Inflammatory macrophage (primary cell): Measurements from ENCODE around the gene OPCML.

Source experiments
- DNase-seq, 2 donors: peaks; one replicate each; pipeline ENCODE4 v3.0.0-alpha.2; 2020 to 2022

OPCML gene

DNA sequence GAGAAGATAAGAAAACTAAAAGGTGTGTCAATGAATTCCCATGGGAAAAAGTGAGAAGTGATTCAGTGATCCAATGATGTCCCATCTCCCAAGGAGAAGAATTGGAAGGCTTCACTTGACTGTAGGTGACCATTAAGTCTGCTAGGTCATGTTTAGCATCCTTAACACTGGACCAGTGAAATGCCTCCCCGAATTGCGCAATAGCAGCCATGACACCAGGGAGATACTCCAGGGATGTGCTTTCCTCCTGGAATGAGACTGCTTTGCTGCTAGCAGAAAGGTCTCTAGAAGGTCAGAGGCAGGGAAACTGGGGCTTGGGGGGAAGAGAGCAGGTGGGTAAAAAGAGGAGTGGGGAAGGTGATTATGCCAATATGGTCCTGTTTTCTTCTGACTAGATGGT, 364.3 kb downstream of the OPCML start:
- DNase-seq = no peak

DNA sequence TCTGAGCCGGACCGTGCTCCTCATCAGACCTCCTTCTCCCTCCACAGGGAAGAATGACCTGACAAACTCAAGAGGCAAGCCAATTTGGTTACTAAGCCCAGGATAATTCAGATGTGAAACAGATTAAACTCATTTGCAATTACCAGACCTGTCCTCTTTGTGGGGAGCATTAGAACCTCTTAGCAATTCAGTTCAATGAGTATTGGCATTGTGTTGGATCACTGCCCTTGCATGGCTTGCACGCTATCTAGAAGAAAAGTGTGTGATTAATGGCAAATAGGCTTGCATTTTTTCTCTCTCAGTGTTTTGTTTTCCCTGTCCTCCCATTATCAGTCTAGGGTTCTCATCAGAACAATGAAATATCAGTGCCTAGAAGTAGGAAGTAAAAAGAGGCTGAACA, 365.6 kb downstream of the OPCML start:
- DNase-seq = no peak

DNA sequence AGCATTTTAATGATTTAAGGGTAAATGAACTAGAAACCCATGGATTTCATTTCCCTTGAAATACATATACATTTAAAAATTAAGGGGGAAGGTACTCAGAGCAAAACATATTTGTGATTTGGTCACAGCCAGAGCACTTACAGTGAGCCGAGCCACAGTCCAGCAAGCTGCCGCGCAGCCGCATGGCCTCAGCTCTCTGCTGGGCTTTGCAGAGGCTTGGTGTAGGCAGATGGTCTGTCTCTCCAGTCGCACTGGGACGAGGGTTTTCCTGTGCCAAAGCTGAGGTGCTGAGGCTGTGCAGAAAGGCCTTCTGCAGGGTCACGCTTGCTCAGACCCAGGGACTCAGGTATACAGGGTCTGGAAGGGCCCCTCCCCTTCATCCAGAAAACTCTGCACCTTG, 367.3 kb downstream of the OPCML start:
- no peak for DNase-seq

DNA sequence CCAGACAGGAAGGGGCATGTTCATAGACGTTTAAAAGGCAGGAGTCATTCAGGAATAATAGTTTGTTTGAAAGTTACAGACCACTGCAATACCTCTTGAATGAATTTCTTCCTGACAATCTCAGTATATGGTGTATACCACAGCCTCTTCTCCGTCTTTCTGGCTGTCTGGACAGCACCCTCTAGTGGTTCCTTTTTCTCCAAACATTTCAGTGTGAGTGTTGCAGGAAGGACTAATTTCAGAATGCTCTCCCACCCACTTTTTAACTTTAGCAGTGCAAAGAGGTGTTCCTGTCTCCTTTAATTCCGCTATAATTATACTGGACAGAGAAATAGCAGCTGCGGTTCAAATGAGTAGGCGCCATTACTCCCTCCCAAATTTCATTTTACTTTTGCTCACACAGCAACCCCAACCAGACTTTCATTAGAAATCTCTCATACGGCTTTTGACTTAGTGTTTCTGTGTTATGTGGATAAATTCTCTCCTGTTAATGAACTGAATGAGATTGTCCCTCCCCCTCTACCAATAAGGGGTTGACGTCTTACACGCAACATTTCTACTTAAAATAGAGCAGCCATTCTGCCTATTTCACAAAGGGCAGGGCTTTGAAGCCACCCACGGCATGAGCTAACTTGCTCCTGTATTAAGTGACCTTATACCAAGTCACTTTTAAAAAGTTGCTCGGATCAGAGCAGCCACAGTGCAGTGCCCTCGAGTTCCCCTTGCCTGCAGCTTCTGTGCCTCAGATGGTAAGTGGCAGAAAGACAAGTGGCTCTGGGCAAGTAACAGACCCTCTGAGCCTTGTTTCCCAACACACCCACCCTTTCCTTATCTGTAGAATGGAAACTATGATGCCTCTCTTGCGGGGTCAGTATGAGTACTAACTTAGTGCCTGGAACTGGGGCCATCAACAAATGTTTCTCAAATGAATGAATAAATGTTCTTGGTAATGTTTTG, 368.6 kb downstream of the OPCML start:
- peak; percentile 45 to 58 for DNase-seq

DNA sequence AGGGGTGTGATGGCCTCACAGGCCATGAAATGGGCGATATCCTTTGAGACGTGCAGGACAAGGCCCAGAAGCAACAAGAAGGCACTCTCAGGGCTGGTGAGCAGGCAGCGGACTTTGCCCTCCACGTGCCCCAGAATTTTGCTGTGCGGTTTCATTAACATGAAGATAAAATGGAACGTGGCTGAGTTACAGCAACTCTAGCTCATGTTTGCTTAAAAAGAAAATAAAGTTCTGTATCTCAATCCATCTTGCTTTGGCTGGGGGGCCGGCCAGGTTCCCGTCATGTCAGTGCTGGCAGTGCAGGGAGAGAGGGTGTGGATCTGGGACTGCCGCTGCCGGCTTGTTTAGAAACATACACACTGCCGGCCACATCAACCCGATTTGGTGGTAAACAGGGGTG, 370.1 kb downstream of the OPCML start:
- DNase-seq = no peak

DNA sequence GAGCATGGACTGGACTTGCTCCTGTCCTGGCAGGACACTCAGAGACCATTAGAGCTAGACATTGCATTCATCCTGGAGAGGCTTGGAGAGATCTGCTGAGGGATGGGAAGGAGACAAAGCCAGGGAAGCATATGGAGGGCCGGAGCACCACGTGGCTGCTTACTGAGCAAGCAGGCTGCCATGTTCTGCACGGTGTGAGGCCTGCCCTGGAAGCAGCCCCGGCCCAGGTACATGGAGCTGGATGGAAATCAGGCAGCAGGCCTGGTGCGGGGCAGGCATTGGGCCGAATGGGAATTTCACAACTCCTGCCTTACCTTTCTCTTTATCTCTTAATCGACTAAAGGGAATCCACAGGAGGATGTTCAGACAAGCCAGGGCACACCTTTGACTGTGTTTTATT, 371.5 kb downstream of the OPCML start:
- no peak for DNase-seq

DNA sequence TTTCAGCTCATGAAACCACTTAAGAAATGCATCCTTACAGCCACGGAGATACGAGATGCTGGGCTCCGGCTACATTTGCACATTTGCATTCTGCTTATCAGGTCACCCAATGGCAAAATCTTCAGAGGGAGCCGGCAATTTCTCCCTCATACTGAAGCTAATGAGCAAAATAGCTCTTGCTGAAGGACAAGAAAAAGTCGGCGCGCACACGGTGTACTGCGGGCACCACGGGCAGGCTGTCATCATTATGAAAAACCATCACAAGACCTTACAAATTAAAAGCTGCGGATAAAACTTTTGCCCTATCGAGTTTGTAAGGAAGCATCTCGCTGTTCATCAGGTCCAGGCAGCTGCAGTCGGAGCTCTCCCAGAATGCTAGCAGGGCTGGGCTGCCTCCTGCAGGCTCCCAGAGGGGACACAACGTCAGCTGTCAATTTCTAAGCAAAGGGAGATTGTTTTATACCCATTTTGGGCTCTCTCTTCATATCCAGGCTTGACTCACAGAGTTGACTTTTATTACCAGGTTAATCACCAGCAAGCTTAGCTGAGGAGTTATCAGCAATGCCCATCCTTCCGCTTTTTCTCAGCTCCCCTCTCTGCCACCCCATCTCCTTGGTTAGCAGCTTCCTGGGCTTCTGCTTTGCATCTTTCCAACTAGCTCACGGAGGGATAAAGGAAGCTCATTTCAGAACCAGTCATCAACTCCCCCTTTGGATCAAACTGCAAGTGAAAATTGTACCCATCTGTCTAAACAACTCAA, 375.1 kb downstream of the OPCML start:
- no peak for DNase-seq

DNA sequence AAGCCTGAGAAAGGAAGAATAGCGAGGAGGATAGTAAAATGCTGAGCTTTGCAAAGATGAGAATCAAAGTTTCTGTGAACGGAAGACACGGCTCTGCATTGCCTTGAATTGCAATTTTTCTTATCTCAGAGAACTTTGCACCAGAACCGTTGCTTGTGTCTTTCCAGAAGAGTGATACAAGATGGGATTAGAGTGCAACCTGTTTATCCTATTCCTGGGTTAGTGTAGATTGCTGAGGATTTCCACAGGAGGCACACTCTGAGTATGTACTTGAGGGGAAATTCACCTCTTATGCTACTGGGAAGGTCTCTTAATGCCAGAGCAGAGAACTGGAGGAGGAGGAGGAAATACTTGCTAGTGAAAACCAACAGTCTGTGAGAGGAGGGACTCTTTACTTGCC, 377.5 kb downstream of the OPCML start:
- DNase-seq = no peak

DNA sequence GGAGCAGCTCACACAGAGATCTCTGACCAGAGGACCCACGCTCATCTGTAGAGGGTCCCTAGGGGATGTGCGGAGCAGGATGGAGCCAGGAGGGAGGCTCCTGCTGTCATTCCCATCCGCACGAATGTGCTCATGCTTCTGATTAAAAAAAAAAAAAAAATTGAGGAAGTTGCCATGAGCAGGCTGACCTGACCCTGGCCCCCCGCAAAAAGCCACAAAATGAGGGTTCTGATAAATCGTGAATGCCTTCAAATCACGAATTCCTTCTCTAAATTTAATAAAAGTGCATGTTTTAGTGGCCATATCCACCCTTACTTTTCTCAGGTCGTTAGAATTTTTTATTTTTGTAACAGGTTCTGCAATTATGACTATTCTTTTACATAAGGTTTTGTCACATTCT, 378.2 kb downstream of the OPCML start:
- DNase-seq = no peak

DNA sequence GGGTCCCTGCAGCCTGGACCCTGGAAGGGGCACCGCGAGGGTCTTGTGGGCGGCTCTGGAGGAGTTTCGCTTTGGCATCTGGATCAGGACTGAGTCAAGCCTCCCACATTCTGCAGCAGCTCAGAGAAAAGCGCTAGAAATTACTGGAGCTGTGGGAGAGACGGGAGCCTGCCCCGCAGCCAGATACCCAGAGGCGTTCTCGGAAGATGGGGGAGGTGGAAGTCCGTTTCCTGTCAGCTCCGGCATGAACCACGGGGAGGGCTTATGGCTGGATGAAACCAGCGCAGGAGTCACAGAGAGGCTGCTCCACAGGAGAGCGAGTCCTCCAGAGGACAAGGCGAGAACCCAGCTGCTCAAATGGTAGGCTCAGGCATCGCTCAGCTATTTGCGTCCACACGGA, 379.3 kb downstream of the OPCML start:
- no peak for DNase-seq

DNA sequence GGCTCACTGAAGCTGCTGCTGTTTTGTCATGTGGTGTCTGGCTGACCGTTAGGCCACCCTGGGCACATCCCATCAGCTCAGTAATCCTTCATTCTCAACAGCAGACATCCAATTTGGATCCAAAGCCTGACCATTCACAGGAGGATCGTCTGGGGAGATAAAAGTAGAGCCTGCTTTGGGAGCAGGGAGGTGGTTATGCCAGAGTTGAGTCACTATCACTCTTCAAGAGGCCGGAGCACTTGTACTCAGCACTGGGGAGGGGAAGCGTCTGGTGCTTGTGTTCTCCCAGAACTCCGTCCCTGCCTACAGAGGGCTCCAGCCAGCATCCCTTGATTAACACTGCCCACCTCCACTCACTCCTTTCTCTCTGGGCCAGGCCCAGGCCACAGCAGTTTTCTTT, 382.6 kb downstream of the OPCML start:
- no peak for DNase-seq

DNA sequence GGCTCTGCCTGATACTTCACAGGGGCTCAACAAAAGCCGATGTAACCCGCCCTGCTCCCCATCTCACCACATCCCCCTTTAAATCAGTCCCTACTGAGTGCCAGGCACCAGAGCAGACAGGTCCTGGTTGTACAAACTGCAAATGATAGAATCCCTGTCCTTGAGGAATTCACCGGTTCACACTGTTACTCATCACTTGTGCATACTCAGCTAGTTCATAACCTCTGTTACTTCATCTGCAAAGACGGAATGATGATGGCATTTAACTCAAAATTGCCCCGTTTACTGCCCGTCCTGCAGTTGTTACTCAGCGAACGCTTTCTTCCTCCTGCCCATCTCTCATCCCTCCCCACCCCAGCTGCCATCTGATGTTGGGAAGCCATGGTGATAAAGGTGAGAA, 384.7 kb downstream of the OPCML start:
- no peak for DNase-seq

DNA sequence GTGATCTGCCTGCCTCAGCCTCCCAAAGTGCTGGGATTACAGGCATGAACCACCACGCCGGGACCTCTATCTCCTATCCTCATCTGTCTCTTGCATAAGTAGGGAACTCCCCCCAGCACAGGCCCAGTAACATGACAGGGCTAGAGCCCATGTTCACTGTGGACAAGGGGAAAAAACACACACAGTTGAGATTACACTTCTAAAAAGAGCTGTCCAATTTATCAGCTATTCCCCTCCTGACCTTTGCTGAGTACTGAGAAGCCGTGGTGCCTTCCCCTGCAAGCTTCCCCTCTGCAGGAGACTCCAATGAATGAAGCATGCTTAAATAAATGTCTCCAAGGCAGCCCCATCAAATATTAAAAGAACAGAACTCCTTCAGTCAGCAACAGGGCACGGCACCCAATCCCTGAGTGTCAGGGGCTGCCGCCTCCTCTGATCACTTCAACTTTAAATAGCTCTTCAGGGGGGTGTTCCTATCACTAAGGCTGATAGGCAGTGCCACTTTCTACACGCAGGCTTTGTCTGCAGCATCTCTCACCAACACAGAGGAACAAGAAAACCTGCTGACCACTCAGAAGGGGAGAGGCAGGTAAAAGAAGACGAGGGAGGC, 385.5 kb downstream of the OPCML start:
- no peak for DNase-seq

DNA sequence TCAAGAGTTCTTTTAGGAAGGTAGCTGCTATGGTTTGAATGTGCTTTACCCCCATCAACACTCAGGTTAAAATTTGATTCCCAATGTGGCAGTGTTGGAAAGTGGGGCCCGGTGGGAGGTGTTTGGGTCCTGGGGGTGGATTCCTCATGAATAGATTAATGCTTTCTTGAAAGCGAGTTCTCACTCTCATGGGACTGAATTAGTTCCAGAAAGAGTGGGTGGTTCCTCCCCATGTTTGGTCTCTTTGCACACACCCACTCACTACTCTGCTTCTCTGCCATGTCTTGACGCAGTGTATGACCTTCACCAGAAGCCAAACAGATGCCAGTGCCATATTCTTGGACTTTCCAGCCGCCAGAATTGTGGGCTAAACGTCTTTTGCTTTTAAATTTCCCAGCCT, 394.4 kb downstream of the OPCML start:
- DNase-seq = no peak

DNA sequence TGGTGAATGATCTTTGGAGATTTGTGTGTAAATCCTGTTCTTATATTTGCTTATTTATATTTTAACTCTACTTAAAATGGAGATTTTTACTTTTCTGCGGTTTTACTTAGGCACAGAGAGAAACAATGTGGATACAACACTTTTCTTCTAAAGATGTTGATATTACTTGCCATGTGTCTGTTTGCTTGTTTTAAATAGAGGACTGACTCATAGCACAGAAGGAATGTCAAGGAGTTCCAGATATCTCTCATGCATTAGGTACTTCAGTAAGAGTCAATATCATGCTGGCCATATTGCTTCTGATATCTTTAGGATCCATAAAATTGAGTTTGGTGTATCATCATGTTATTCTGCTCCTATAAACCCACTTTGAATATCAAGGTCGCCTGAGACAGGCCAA, 395.0 kb downstream of the OPCML start:
- DNase-seq = no peak

DNA sequence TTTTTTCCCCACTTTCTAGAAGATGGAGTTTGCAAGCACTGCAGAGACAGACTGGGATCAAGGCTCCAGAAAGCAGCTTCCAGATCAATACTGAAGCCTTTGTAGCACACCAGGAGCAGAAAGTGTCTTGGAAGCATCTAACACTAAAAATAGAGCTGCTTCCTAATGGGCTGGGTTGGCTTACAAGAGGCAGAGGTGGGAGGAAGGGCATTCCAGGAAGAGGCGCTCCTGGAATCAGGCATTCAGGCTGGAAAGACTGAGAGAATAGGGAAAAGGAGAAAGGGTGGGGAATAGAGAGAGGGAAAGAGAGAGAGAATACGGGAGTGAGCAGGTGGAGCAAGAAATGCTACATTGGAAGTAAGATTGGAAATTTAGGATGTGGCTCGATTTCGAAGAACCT, 395.9 kb downstream of the OPCML start:
- no peak for DNase-seq

DNA sequence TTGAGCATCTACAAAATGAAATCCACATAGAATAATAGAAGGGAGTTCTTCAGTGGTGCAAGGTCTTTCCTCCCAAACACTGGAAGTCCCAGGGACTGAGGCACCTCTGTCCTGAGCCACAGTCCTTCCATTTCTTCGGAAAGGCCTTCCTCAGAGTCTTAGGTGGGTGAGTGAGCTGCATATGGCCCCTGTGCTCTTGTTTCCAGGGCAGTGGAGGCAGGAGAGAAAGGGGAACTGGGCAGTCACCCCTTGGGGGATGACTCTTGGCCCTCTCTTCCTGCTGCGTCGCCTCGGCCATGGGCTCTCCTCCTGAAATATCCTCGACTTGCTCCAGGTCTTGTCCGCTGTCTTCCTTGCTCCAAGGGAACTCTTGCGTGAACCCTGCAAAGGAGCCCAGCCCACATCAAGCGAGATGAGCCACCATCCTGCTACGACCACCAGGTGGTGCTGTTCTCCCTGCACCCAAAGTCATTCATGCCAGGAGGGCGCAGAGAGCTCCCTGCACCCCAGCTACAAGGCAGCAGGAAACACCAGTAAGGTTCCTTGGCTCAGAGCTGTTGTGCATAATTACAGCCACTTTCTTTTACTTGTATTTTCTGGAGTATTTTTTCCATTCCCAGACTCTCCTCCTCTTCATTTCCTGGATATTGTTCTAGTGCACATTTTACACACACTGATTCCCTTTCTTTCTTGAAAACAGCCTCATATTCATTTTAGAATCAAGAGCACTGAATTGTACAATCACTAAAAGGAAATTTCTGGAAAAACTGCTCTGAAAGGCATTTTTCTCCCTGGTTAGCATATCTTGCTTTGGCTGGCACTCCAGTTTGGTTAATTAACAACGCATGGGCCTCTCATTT, 397.8 kb downstream of the OPCML start:
- peak; percentile 41 to 57 for DNase-seq

DNA sequence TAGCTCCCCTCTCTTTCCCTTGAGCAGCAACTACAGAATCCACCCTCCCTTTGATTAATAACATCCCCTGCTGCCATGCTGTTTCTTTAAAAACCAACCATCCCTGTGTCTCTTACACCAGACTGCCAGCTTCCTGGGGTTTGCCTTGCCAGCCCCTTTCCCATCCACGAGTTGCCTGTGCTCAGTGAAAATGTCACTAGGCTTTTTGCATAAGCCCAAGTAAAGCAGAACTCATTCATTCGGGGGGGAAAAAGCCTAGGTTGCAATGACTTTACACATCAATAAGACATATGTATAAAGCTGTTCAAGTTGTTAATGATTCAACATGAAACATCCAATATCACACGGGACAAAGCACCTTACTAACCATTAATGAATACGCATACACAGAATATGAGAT, 398.7 kb downstream of the OPCML start:
- DNase-seq = no peak

DNA sequence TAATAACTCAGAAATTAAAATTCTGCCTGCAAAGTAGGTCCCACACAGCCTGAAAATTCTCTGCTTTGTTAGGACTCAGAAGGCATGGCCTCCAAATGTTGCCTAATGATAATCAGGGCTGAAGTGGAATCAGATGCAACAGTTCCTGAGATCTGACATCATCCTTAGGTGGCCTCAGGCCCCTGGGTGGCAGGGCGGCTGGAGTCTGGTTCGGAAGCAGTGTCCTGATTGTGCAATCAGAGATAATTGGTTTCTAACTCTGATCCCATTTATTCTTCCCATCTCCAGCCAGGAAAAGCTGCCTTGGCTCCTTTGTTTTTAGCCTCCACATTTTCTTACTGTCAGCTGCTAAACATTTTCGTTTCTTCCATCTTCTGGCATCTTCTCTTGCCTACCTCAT, 399.3 kb downstream of the OPCML start:
- no peak for DNase-seq

DNA sequence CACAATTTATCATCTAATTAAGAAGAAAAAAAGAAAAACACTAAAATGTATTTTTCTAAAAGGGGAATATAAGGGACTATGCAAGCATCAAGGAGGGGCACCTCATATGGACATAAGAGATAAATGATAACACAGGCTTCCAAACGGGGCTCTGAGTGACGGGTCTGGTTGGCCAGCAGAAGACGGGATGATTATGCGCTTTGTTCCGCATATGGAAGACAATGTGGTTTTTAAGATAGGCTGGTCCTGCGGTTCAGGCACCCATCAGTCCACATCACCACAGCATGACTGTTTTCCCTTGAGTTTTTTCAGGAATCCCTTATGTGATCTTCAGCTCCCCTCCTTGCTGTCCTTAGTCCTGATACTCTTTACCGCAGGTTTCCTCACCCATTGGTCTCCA, 404.6 kb downstream of the OPCML start:
- DNase-seq = no peak

DNA sequence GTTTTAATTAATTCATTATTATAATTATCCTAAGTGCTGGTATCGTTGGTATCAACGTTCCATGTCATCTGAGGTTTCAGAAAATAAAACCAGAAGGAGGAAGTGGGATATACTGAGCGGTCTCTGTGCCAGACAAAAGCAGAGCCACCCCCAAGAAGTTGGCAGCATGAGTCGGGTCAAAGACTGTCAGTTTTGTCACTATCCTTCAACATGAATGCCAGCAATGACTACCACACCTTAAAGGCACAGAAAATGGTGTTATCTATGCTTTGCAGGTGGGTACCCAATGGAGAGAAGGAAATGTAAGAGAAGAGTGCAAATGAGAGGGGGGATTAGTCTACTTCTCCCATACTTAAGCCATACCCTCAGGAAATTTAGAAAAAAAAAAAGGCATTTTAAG, 408.5 kb downstream of the OPCML start:
- no peak for DNase-seq

DNA sequence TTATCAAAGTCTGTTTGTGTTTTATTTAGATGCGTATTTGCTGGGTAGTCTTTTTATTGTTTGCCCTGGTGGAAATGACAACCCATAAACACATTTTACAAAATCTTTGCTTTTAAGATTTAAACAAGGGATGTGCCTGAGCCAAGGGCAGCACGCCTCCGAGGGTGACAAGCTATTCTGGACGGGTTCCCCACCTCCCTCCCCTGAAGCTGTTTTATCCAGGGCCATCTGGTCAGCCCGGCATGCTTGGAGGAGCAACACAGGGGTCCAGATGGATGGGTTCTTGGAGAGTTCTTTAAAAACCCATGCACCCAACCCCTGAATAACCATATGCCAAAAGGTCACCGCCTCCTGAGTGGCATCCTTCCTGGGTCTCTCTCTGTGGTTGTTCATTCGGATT, 408.9 kb downstream of the OPCML start:
- DNase-seq = no peak

DNA sequence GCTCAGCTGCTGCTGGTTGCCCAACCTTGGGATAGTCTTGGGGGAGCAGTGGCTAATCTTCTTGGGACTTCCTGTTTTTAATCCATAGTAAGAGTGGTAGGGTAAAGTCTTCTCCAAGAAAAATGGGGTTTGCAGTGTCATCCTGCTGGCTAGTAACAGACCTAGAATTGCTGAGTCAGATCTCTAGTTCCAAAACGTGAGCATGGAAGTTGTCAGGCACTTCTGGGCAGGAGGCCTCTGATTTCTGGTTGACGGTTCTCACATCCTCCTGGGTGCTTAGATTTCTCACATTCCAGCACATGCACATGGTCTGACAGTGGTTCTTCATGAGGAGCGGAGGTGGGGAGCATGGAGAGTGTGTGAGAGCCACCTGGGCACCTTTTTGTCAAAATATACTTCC, 410.0 kb downstream of the OPCML start:
- no peak for DNase-seq
